Measurements from ENCODE around the gene MYO15A. TPM values are rescaled to one million over a fixed set of nuclear protein-coding genes. Genes with fewer than 3 reads are reported as not detected.

The MYO15A gene
- total and polyA plus RNA-seq, 2 of the 4 experiments (the other 2 are of a cell fraction): 0.18 to 1.1 TPM

GRCh38 chr17:18142417-18142816 is 33.9 kb downstream of the MYO15A start:
- POLR2A ChIA-PET (ENCODE audit: unreplicated experiment): no interaction called here
- H4K5ac ChIP-seq (ENCODE audit: low read depth, low read length): no peak overlapping the region
- CTCF ChIA-PET: no interaction called here
- H3K4me3 ChIP-seq (ENCODE audit: insufficient read depth, low read depth, low read length): no peak overlapping the region
- no peak overlapping the region for H3K18ac ChIP-seq (ENCODE audit: low read depth, low read length)
- H3K79me1 ChIP-seq (ENCODE audit: low read depth in 1 of 2, low read length in 2 of 2): no peaks in the 10 kb centered on the region
- no peaks in the 10 kb centered on the region for H3K36me3 ChIP-seq (ENCODE audit: control insufficient read depth, insufficient read depth, low read length)
- no peaks in the 10 kb centered on the region; the same call in 1 of the 2 replicates for H3K27me3 ChIP-seq (ENCODE audit: control insufficient read depth, insufficient read depth, low read length)
- H3K4ac ChIP-seq (ENCODE audit: low read depth, low read length): no peak overlapping the region
- H2BK15ac ChIP-seq (ENCODE audit: low read depth, low read length): no peak overlapping the region
- TF ChIP-seq MXI1 (IDR thresholded peaks at IDR 0.05; ENCODE audit: borderline replicate concordance, low read depth, low read length): no peak
- TF ChIP-seq MAZ (IDR thresholded peaks at IDR 0.05; ENCODE audit: borderline replicate concordance, low read depth, low read length): no peak
- no peak for TF ChIP-seq FOS (IDR thresholded peaks at IDR 0.05; ENCODE audit: low read depth, low read length)
- TF ChIP-seq CEBPB (IDR thresholded peaks at IDR 0.05; ENCODE audit: low read depth, low read length): no peak
- no peak for TF ChIP-seq CHD1 (IDR thresholded peaks at IDR 0.05; ENCODE audit: low read depth, low read length)
- TF ChIP-seq NFE2L2 (IDR thresholded peaks at IDR 0.05; ENCODE audit: low read depth, low read length): no peak
- no peak for TF ChIP-seq USF2 (IDR thresholded peaks at IDR 0.05; ENCODE audit: low read depth, low read length)
- TF ChIP-seq BHLHE40 (IDR thresholded peaks at IDR 0.05; ENCODE audit: low read depth, low read length): no peak
- TF ChIP-seq RCOR1 (IDR thresholded peaks at IDR 0.05; ENCODE audit: insufficient replicate concordance, low read length): no peak
- TF ChIP-seq SMC3 (IDR thresholded peaks at IDR 0.05; ENCODE audit: low read depth, low read length): no peak
- TF ChIP-seq, protein P1, sequence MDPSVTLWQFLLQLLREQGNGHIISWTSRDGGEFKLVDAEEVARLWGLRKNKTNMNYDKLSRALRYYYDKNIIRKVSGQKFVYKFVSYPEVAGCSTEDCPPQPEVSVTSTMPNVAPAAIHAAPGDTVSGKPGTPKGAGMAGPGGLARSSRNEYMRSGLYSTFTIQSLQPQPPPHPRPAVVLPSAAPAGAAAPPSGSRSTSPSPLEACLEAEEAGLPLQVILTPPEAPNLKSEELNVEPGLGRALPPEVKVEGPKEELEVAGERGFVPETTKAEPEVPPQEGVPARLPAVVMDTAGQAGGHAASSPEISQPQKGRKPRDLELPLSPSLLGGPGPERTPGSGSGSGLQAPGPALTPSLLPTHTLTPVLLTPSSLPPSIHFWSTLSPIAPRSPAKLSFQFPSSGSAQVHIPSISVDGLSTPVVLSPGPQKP (IDR thresholded peaks at IDR 0.05; ENCODE audit: borderline replicate concordance, low read depth, low read length): no peak
- TF ChIP-seq RFX5 (IDR thresholded peaks at IDR 0.05; ENCODE audit: low read depth, low read length): no peak
- no peak for TF ChIP-seq POLR2A (IDR thresholded peaks at IDR 0.05; ENCODE audit: low read depth, low read length)
- no peak for TF ChIP-seq CTCF (conservative IDR thresholded peaks at IDR 0.05; ENCODE audit: low read depth, low read length)
- no peak for TF ChIP-seq RAD21 (IDR thresholded peaks at IDR 0.05; ENCODE audit: low read length)
- TF ChIP-seq MAFK (IDR thresholded peaks at IDR 0.05; ENCODE audit: low read depth, low read length): no peak
- in situ Hi-C loops (cut with MboI; ENCODE audit: low sequenced_read_pairs) (no loop called here), intact Hi-C loops (cut with micrococcal nuclease) (no loop called here), dilution Hi-C loops (cut with HindIII; ENCODE audit: low sequenced_read_pairs, unreplicated experiment) (no loop called here)
- no peak overlapping the region for H2AFZ ChIP-seq (replicated peaks; ENCODE audit: low read length, poor library complexity)
- no peak overlapping the region for H2BK5ac ChIP-seq (ENCODE audit: low read depth, low read length, poor library complexity, severe bottlenecking)
- no peak overlapping the region for H3K27ac ChIP-seq (ENCODE audit: insufficient read depth, low read length)
- H2BK120ac ChIP-seq (ENCODE audit: low read depth, low read length): no peak overlapping the region
- no CpG with 5 or more reads among the region's 3 CpGs for WGBS, 2 experiments (ENCODE audit: extremely low coverage in 2 of 2, insufficient read length in 1 of 2)
- no peaks in the 10 kb centered on the region for H3K9me1 ChIP-seq (ENCODE audit: insufficient read depth, low read length)
- H3K4me1 ChIP-seq (ENCODE audit: control insufficient read depth, insufficient read depth, low read length): no peaks in the 10 kb centered on the region
- H3K23ac ChIP-seq (ENCODE audit: low read depth, low read length): no peak overlapping the region
- DNase-seq (no peak), ATAC-seq (ENCODE audit: low read depth) (no peak)
- no peak overlapping the region for H2AK5ac ChIP-seq (ENCODE audit: low read depth, low read length)
- H3K9ac ChIP-seq (ENCODE audit: low read depth, low read length): no peak overlapping the region
- no TSS peak for BruUV-seq (replicated peaks)
- no peaks in the 10 kb centered on the region for H3K9me3 ChIP-seq (ENCODE audit: control insufficient read depth, insufficient read depth, low read length)
- H3K14ac ChIP-seq (replicated peaks; ENCODE audit: low read depth, low read length): no peak overlapping the region
- H2AK9ac ChIP-seq (replicated peaks; ENCODE audit: low read depth, low read length, poor library complexity): no peak overlapping the region
- H4K91ac ChIP-seq (ENCODE audit: insufficient read depth, low read depth, low read length): no peak overlapping the region
- H3K56ac ChIP-seq (ENCODE audit: extremely low read depth, insufficient read depth, low read length): no peak overlapping the region
- no peak overlapping the region for H4K8ac ChIP-seq (ENCODE audit: low read depth in 2 of 2, low read length in 2 of 2)
- no peak overlapping the region for H2BK20ac ChIP-seq (ENCODE audit: low read depth, low read length)
- no peak overlapping the region for H3K4me2 ChIP-seq (ENCODE audit: low read depth, low read length)
- peaks cover 2% of the 10 kb centered on the region; the same call in 1 of the 2 replicates for H4K20me1 ChIP-seq (ENCODE audit: insufficient read depth, low read length)
